HG03025 (cell line): ENCODE data around the gene ABITRAM.
"Not testable (repeated sequence)": the region's sequence is repeated elsewhere in the genome, so short reads cannot be mapped to it uniquely, and the experiment has no call there.

ENCODE experiments used
- ATAC-seq: cut with Tn5 transposase; IDR thresholded peaks from one replicate; pipeline ENCODE4 v1.9.1; 2021; ENCODE audit warnings: mild to moderate bottlenecking, moderate library complexity; ENCODE audit not compliant: unreplicated experiment, low FRiP score

Gene ABITRAM

GRCh38 chr9:108924466-108924865, 9.7 kb upstream of the ABITRAM start:
- ATAC-seq: no peak

DNA sequence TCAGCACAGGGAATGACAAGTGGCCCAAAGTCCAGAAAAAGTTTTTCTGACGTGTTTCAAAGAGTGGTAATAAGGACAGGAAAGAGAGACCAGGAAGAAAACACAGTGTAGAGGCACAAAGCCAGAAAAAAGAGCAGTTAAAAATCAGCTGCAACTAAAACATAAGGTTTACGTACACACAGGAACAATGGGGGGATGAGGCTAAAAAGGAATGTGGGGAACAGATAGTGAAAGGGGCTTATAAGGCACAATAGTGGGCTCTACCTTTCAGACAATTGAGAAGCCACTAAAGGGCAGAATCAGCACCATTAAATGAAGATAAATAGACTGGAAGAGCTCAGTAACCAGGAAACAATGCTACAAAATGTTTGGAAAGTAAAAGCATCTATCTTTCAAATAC, 5.8 kb upstream of the ABITRAM start:
- no peak for ATAC-seq

GRCh38 chr9:108933231-108933717, 926 bp upstream of the ABITRAM start:
- no peak for ATAC-seq

DNA sequence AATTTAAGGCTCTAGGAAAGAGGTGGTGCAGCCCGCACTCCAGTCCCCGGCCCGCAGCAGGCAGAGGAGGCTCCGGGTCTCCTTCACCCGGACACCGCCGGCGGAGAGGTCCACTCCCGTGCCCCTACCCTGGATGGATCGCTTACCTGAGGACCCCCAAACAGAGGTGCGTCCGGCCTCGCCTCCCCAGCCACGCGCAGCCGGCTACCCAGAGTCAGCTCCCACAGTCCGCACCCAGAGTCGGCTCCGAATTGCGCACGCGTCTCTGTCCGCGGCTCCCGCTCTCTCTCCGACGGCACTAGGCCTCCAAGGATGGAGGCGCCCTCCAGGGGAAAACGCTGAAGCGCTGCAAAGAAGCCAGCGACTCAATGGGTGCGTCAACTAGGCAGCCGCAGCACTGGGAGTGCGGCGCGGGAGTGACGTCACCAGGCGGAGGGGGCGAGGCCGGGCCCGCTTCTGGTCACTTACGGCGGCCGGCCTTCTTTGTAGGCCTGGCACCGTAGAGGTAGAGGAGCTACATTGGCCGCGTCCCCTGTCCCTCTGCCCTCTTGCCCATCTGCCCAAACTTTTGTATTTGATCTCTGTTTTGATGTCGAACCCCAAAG, 380 bp upstream of the ABITRAM start, which contains the start of gene ELP1:
ELP1 (minus strand) TSS at position 407 of the 605 bp plus-strand sequence. CDS start 2,978 bp downstream, outside the sequence.
- peak; percentile 86 for ATAC-seq

DNA sequence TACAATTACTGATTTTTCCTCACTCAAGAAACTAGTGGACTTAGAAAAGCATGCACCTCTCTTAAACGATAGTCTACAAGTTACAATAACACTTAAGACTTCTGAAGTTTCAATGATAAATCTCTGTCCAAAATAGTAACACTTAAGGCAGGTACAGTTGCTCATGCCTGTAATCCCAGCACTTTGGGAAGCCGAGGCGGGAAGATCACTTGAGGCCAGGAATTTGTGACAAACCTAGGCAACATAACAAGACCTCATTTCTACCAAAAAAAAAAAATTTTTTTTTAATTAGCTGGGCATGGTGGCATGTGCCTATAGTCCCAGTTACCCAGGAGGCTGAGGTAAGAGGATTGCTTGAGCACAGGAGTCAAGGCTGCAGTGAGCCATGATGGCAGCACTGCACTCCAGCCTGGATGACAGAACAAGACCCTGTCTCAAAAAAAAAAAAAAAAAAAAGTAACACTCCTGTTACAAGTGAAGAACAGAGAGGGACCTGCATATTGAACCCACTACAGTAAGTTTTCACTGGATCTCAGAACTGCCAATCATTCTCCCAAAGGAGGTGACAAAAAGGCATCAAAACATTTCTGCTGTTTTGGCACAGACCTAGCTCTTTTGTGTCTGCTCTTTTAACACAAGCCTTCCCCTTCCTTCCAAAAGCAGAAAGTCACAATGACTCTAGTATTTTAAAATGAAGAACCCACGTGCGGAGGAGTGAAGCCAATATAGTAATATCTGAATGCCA, 3.5 kb downstream of the ABITRAM start:
- no peak for ATAC-seq

DNA sequence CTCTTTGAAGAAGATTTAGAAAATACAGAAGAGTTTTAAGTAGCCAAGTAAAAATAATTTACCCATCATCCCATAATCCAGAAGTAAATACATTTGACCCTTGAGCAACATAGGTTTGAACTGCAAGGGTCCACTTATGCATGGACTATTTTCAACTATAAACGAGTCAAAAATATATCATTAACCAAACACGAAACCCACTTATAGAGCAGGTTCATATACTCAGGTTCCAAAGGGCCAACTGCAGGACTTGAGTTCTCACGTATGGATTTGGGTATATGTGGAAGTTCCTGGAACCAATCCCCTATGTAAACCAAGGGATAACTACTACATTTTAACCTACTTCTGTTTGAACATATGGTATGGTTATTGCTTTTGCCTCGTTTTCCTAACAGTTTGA, 5.8 kb downstream of the ABITRAM start:
- no peak for ATAC-seq

DNA sequence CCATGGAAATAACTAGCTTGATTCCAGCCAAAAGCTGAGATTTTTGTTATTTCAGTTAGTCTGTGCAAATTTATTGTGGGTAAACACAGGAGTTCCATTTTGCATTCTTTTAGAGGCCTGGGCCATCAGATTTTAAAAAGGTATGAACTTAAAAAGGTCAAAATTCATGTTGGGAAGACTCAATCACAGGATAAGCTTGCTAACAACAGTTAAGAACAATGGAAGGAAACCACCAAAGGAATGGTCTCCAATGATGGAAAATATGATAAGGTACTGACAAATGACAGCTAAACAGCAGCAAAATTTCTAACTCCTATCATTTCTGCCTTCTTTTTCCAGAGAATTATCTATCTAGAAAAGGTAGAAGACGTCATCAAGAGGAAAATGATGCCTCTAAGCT, 16.0 kb downstream of the ABITRAM start:
- ATAC-seq: no peak

GRCh38 chr9:108951578-108951977, 17.4 kb downstream of the ABITRAM start:
- no peak for ATAC-seq

GRCh38 chr9:108953983-108954574, 19.9 kb downstream of the ABITRAM start:
- no peak for ATAC-seq

- ATAC-seq: no peak
Measured at GRCh38 chr9:108956022-108956630, 21.9 kb downstream of the ABITRAM start.

DNA sequence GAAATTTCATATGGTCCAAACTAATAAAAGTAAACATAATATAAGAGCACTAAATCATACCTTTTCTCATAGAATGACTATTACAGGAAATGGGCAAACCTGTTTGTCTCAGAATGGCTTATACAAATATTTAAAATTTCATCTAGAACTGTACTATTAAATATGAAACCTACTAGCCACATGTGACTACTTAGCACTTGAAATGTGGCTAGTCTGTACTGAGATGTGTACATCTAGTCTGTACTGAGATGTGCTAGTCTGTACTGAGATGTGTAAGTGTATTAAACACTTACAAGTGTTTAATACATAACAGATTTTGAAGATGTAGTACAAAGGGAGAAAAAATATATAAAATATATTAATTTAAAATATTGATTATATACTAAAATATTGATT, 22.4 kb downstream of the ABITRAM start:
- no peak for ATAC-seq

DNA sequence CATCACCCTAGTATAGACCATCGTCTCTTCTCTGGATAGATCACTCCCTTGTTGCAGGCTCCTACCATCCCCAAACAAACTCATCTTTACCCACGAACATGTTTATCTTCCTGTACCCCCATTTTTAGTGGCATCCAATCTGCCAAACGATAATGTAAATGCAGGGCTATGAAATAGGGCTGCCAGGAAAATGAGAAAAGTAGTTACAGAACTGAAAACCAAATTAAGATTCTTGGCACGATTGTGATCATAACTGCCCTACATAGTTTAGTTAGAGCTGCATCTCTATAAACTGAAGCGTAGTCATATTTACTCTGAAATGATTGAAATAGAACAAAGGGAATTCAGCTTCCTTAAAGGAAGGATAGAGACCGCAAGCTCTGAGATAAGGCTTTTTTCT, 26.1 kb downstream of the ABITRAM start:
- no peak for ATAC-seq

DNA sequence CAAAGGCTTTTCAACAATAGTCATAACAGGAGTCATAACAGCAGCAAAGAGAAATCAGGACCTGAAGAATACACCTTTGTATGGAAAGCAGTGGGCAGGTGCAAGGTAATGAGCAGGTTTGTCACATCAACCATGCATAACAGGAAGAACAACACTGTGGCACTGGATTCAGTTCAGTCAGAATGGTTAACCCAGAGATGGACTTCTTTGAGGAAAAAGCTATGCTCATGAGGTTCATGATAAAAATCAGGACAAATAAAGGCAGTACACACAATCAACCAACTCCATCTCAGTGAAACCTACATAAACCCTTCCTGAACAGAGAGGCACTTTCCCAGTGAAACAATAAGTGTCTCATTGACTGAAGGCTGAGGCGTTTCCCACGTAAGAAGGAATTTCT, 27.0 kb downstream of the ABITRAM start:
- no peak for ATAC-seq

DNA sequence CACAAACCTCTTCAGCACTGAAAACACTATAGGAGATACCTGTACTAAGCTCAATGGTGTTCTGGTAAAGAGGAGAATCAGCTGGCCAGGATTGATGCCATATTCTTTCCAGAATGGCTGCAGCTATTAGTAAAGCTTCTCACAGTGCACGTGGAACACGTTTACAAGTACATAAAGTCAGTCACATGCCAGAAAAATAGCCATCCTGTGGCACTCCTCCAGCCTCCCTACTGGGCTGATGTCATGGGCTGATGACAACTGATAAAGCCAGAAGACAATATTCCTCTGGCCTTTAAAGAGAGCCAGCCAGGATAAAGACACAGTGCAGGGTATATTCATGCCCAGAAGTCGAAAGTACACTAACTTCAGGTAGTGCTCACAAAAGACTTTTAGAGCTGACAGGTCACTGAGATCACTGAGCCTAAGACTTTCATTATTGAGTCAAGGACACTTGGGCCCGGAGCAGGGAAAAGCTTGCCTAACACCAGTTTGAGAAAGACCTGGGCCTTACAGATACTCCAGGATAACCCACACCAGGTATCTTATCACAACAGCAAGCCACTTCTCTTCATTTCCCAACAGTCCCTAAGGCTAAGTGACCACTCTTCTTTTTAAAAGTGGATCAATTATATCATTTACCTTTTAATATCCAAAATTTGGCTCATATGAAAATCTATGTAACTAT, 29.4 kb downstream of the ABITRAM start:
- no peak for ATAC-seq

GRCh38 chr9:108967916-108968315, 33.7 kb downstream of the ABITRAM start:
- ATAC-seq: no peak

- ATAC-seq: not testable (repeated sequence)
Measured at GRCh38 chr9:108971392-108971791, 37.2 kb downstream of the ABITRAM start.

- no peak for ATAC-seq
Measured at GRCh38 chr9:108972186-108972585, 38.0 kb downstream of the ABITRAM start.

DNA sequence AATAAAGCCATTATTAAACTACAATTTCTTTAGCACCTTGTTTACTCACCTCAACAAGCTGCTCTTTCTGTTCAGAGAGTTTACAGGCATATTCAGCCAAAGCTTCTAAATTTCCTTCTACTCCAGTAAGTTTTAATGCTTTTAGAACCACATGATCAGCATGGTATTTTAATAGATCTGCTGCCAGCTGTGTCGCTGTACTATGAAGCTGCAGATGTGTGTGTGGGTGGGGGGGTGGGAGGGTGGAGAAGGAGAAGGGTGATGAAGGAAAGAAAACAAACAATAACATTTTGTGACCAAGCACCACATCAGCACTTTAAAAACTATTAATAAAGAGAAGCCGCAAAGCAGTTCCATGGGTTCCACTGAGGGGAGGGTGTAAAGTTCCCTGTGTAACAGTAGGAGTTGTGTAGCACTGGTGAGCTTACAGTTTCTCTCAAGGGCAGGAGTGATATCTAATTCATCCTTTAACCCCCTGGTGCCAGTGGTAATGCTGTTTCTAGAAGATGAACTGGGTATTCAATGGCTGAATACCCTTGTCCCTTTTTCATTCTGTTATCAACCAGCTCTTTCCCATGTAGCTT, 38.5 kb downstream of the ABITRAM start:
- no peak for ATAC-seq

GRCh38 chr9:108973895-108974294, 39.7 kb downstream of the ABITRAM start:
- no peak for ATAC-seq

DNA sequence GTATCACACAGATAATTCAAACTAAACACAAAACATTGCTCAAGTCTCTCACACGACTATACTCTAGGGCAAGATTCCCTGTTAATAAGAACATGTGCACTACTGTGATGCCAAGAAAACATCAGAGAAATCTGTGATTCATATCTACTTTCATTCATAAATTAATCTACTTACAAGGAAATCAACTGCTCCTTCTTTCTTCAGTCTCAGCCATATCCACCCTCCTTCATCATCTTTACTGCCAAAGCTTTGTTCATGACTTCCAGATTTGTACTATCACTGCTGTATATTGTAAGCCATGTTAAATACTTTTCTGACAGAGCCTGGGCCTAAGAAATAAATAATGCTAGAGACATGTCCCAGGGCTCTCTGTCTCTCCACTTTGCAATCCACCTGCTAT, 44.0 kb downstream of the ABITRAM start:
- no peak for ATAC-seq
